Right lobe of liver (tissue), 6 donors: ENCODE measurements around the gene CDC42EP3. TPM values are rescaled to one million over a fixed set of nuclear protein-coding genes. Genes with fewer than 3 reads are reported as not detected.

Experiments
- ATAC-seq, 4 donors: fragments of 200-7000 bp; cut with Tn5 transposase; one replicate each; pipeline ENCODE4 v1.9.1; 2020; ENCODE audit warnings: mild to moderate bottlenecking in 4 of 4, moderate library complexity in 4 of 4
- DNase-seq, 3 donors: peaks; one replicate each; pipeline ENCODE4 v3.0.0-alpha.2; 2020
- H3K27ac ChIP-seq, 3 donors: fragments of 200-600 bp; one replicate each; pipeline ENCODE4 v1.8.0; 2022
- H3K27me3 ChIP-seq, 2 donors: fragments of 200-600 bp; one replicate each; pipeline ENCODE4 v1.8.0; 2022
- H3K36me3 ChIP-seq, 4 donors: fragments of 200-600 bp; sonication (generic) in 1 of 4; one replicate each; pipeline versions ENCODE4 v1.5.1 to v1.8.0; 2017 to 2022; ENCODE audit warnings: control low read depth in 1 of 4
- H3K4me1 ChIP-seq, 4 donors: fragments of 200-600 bp; sonication (generic) in 1 of 4; one replicate each; pipeline versions ENCODE4 v1.5.1 to v1.8.0; 2017 to 2022; ENCODE audit warnings: control low read depth in 1 of 4
- H3K4me3 ChIP-seq, 3 donors: fragments of 200-600 bp; one replicate each; pipeline ENCODE4 v1.8.0; 2022
- H3K9me3 ChIP-seq, 4 donors: fragments of 200-600 bp; sonication (generic) in 1 of 4; one replicate each; pipeline versions ENCODE4 v1.5.1 to v1.8.0; 2017 to 2022; ENCODE audit warnings: control low read depth in 1 of 4
- POLR2A ChIP-seq: fragments of 450-650 bp; IDR thresholded peaks from one replicate; pipeline ENCODE4 v1.6.1; 2017; ENCODE audit warnings: antibody characterized with exemption, mild to moderate bottlenecking
- WGBS: methylation state at CpG from one replicate; pipeline ENCODE4 v1.1.6; 2018; ENCODE audit warnings: low coverage, low lambda C conversion rate; ENCODE audit not compliant: insufficient coverage; ENCODE audit errors: missing lambda C conversion rate; 5-methylcytosine and 5-hydroxymethylcytosine counted together
- intact Hi-C, 2 donors: fragments of 100-400 bp; cut with DNase I; formaldehyde crosslinking; loops; one replicate each; pipeline versions ENCODE4 v1.11.2 to v1.14.1; 2022
- total RNA-seq, 6 experiments: library from RNA; depleted of rRNA in 2 of 6; stranded (reverse); fragments of >200 nt in 2 of 6; fragmentation: NEBNext Ultra II Directional in 3 of 6; extraction: Animal tissue kit (Norgen Biotek cat#: 25700) in 3 of 6; gene quantifications; one replicate each; pipeline versions ENCODE4 v1.1.0 to v1.2.4, GENCODE V29; 2016 to 2023
- TF ChIP-seq, protein P1 (sequence below), 4 donors: fragments of 200-600 bp in 3 of 4; fragments of 450-650 bp in 1 of 4; IDR thresholded peaks; one replicate each; pipeline versions ENCODE4 v1.5.1 to v1.8.0; 2016 to 2022; ENCODE audit warnings: antibody characterized with exemption in 4 of 4, mild to moderate bottlenecking in 2 of 4
- donor health status: DM: no; HTN: yes; CAD: no.
- donor health status: DM: no; HTN: no; CAD: no.
- donor health status: DM: no; HTN: no; CAD: no.
- donor health status: DM: no; HTN: yes; CAD: no.
- donor health status: DM: no; HTN: yes; CAD: no.

Gene CDC42EP3
- total RNA-seq, 6 experiments from 2014 or later, result 3.4 to 8.4 (median 6.0) TPM

DNA sequence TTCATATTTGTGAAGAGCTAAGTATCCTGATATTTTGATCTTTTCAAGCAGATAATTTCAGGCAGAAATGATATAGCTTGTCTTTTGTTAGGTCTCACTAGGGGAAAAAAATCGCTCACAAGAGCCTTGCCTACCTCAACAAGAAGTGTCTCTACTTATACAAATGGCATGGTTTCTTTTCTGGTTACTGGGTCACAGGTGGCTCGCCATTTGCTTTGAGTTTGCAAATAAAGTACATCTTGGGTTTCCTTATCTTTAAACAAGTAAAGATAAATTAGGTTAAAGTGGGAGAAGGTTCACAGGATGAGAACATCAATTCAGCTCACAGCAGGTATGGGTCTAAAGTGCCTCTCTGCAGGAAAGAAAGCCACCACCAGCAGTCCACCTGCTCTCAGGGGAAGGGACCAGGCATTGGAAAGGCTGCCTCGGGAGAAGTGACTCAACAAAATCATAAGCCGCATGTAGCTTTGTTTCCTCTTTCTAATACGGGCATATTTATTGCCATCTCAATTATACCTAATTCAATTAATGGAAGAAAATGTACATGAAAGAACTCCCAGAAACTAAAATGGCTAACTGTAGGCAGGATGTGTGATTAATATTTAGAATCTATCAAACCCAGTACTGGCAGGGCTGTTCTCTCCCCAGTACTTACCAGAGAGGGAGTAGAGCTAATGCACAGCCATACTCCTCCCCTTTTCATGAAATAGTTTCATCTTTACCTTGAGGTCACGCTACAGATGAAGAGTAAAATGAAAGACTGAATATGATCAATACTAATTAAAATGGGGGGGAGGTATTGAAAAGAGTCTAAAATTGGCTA is 28.3 kb downstream of the CDC42EP3 start:
- Histone ChIP-seq H3K27ac (no peak overlapping the region), H3K4me1 (no peaks in the 10 kb centered on the region), H3K36me3 (no peaks in the 10 kb centered on the region), H3K9me3 (no peaks in the 10 kb centered on the region), H3K4me3 (no peak overlapping the region), H3K27me3 (no peaks in the 10 kb centered on the region)
- no peak for DNase-seq
- ATAC-seq, result no peak
- intact Hi-C loops, result no loop called here
- no peak for TF ChIP-seq POLR2A
- TF ChIP-seq, protein P1, sequence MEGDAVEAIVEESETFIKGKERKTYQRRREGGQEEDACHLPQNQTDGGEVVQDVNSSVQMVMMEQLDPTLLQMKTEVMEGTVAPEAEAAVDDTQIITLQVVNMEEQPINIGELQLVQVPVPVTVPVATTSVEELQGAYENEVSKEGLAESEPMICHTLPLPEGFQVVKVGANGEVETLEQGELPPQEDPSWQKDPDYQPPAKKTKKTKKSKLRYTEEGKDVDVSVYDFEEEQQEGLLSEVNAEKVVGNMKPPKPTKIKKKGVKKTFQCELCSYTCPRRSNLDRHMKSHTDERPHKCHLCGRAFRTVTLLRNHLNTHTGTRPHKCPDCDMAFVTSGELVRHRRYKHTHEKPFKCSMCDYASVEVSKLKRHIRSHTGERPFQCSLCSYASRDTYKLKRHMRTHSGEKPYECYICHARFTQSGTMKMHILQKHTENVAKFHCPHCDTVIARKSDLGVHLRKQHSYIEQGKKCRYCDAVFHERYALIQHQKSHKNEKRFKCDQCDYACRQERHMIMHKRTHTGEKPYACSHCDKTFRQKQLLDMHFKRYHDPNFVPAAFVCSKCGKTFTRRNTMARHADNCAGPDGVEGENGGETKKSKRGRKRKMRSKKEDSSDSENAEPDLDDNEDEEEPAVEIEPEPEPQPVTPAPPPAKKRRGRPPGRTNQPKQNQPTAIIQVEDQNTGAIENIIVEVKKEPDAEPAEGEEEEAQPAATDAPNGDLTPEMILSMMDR (IDR thresholded peaks at IDR 0.05), result no peak
- 70% methylated on average over 6 of the region's 6 CpGs for whole genome bisulfite sequencing

DNA sequence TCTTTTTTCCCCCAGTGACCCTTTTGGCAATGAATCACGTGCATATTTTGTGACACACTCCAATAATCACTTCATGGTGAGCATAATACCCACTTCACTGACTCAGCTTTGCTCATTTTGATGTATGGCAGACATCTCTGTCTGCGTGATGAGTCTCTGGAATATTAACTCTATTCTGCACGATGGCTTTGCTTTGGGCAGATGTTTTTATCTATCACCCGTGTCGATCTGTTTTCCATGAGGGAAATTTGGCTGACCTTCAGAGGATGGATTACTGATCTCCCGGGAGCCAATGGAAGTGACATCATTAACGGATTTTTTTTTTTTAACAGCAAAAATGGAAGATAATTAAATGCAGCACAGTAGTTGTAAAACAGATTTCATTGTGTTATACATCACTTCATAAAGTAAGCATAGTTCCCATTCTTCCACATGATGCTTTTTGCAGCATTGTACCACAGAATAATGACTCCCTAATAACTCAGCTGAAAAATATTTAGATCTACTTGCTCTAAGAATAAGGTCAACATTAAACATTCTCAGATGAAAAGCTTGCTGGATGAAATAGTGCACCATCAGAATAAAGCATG is 29.8 kb downstream of the CDC42EP3 start:
- TF ChIP-seq, protein P1 (IDR thresholded peaks at IDR 0.05), result no peak
- TF ChIP-seq POLR2A, result no peak
- Histone ChIP-seq H3K4me1 (no peaks in the 10 kb centered on the region), H3K27me3 (no peaks in the 10 kb centered on the region), H3K4me3 (no peak overlapping the region), H3K9me3 (no peaks in the 10 kb centered on the region), H3K27ac (no peak overlapping the region), H3K36me3 (no peaks in the 10 kb centered on the region)
- no peak for DNase-seq
- intact Hi-C loops, result no loop called here
- ATAC-seq, result no peak
- 54% methylated on average over 7 of the region's 7 CpGs for WGBS

DNA sequence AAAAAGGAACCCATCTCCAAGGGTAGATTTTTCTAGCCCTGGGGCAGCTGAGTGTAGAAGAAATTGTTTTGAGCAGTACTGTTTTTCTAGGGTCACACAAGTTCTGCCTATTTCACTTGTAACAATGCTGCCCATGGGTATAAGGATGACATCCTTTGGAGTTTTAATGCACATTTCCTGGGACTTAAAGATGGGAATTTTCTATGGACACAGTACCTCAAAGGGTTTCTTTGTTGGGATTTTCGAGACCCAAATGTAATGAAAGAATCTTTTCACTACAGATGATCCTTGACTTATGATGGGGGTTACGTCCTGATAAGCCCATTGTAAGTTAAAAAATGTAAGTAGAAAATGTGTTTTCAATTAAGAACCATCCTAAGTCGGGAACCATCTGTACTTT is 31.8 kb downstream of the CDC42EP3 start:
- intact Hi-C loops, result no loop called here
- Histone ChIP-seq H3K36me3 (no peaks in the 10 kb centered on the region), H3K27ac (no peak overlapping the region), H3K4me1 (no peaks in the 10 kb centered on the region), H3K4me3 (no peak overlapping the region), H3K9me3 (no peaks in the 10 kb centered on the region), H3K27me3 (no peaks in the 10 kb centered on the region)
- 90% methylated on average over 3 of the region's 3 CpGs for WGBS
- no peak for TF ChIP-seq POLR2A
- TF ChIP-seq, protein P1 (IDR thresholded peaks at IDR 0.05), result no peak
- DNase-seq (no peak), ATAC-seq (no peak)

DNA sequence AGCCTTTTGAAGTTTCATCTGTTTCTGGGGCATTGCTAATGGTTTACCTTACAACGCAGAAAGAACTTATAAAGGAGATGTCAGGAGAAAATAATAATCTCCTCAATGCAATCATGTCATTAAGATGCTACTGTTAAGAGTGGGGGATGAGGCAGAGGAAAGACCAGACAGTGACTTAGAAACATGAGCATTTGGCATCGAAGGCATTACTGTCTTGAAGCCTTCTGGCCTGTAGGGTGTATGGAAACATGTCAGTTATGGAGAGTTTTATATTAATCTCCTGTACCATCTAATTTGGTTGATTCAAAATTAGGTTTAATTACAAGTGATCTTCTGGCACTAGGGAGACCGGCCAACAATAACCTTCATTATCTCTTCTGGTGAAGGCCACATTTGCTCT is 32.5 kb downstream of the CDC42EP3 start:
- Histone ChIP-seq H3K9me3 (no peaks in the 10 kb centered on the region), H3K4me1 (no peaks in the 10 kb centered on the region), H3K36me3 (no peaks in the 10 kb centered on the region), H3K4me3 (no peak overlapping the region), H3K27ac (no peak overlapping the region), H3K27me3 (no peaks in the 10 kb centered on the region)
- 95% methylated on average over 3 of the region's 3 CpGs for WGBS
- ATAC-seq, result no peak
- intact Hi-C loops, result no loop called here
- DNase-seq, result no peak
- no peak for TF ChIP-seq POLR2A
- TF ChIP-seq, protein P1 (IDR thresholded peaks at IDR 0.05), result no peak
